Fibroblast of skin of right quadriceps (primary cell): ENCODE measurements around the gene VIPR2.

Experiments used
- DNase-seq: peaks from one replicate; pipeline ENCODE4 v3.0.0-alpha.2; 2013

Gene VIPR2

GRCh38 chr7:159036916-159037605 is 107.6 kb downstream of the VIPR2 start:
- DNase-seq, result no peak

GRCh38 chr7:159035571-159036073 is 109.0 kb downstream of the VIPR2 start:
- DNase-seq, result no peak

- DNase-seq, result no peak
Measured at GRCh38 chr7:159034988-159035387, 109.7 kb downstream of the VIPR2 start.

- no peak for DNase-seq
Measured at GRCh38 chr7:159034394-159034793, 110.3 kb downstream of the VIPR2 start.

- no peak for DNase-seq
Measured at GRCh38 chr7:159033956-159034355, 110.7 kb downstream of the VIPR2 start.

GRCh38 chr7:159033473-159033825 is 111.2 kb downstream of the VIPR2 start:
- DNase-seq, result no peak

GRCh38 chr7:159032753-159033472 is 111.8 kb downstream of the VIPR2 start:
- DNase-seq, result no peak

- DNase-seq, result no peak
Measured at GRCh38 chr7:159032322-159032721, 112.3 kb downstream of the VIPR2 start.

GRCh38 chr7:159031750-159032149 is 112.9 kb downstream of the VIPR2 start:
- no peak for DNase-seq

GRCh38 chr7:159031135-159031701 is 113.4 kb downstream of the VIPR2 start:
- DNase-seq, result no peak

- no peak for DNase-seq
Measured at GRCh38 chr7:159030490-159031134, 114.1 kb downstream of the VIPR2 start.

- no peak for DNase-seq
Measured at GRCh38 chr7:159028508-159029401, 115.9 kb downstream of the VIPR2 start.

GRCh38 chr7:159027789-159028507 is 116.7 kb downstream of the VIPR2 start:
- DNase-seq, result no peak

GRCh38 chr7:159027056-159027788 is 117.4 kb downstream of the VIPR2 start:
- DNase-seq, result no peak

GRCh38 chr7:159026271-159027055 is 118.2 kb downstream of the VIPR2 start:
- no peak for DNase-seq

GRCh38 chr7:159025161-159025779 is 119.4 kb downstream of the VIPR2 start:
- DNase-seq, result no peak

- DNase-seq, result no peak
Measured at GRCh38 chr7:159024280-159024951, 120.3 kb downstream of the VIPR2 start.

- DNase-seq, result no peak
Measured at GRCh38 chr7:159023746-159024145, 120.9 kb downstream of the VIPR2 start.

- DNase-seq, result no peak
Measured at GRCh38 chr7:159023206-159023605, 121.5 kb downstream of the VIPR2 start.
